HK-2 (cell line): Measurements from ENCODE around the gene FGFBP1.
"Not testable (repeated sequence)": the region's sequence is repeated elsewhere in the genome, so short reads cannot be mapped to it uniquely, and the experiment has no call there.

ENCODE experiments used
- DNase-seq: peaks from one replicate; pipeline ENCODE4 v3.0.0-alpha.2; 2018; ENCODE audit not compliant: unreplicated experiment

The FGFBP1 gene

GRCh38 chr4:15945516-15945915 is 7.0 kb upstream of the FGFBP1 start:
- DNase-seq, result no peak

- DNase-seq, result no peak
Measured at GRCh38 chr4:15944895-15945294, 6.4 kb upstream of the FGFBP1 start.

GRCh38 chr4:15942283-15942682 is 3.7 kb upstream of the FGFBP1 start:
- DNase-seq, result no peak

GRCh38 chr4:15938182-15938581 is 358 bp downstream of the FGFBP1 start:
- DNase-seq, result no peak

- DNase-seq, result no peak
Measured at GRCh38 chr4:15936495-15936894, 2.0 kb downstream of the FGFBP1 start.

GRCh38 chr4:15935504-15936402 is 2.8 kb downstream of the FGFBP1 start:
- no peak for DNase-seq

GRCh38 chr4:15934259-15934658 is 4.3 kb downstream of the FGFBP1 start:
- DNase-seq, result no peak

GRCh38 chr4:15931451-15932210 is 6.9 kb downstream of the FGFBP1 start:
- DNase-seq, result no peak

- no peak for DNase-seq
Measured at GRCh38 chr4:15930314-15930713, 8.2 kb downstream of the FGFBP1 start.

- no peak for DNase-seq
Measured at GRCh38 chr4:15929540-15929939, 9.0 kb downstream of the FGFBP1 start.

GRCh38 chr4:15928883-15929282 is 9.7 kb downstream of the FGFBP1 start:
- no peak for DNase-seq

- DNase-seq, result no peak
Measured at GRCh38 chr4:15926486-15926885, 12.1 kb downstream of the FGFBP1 start.

- DNase-seq, result no peak
Measured at GRCh38 chr4:15925830-15926229, 12.7 kb downstream of the FGFBP1 start.

GRCh38 chr4:15921592-15921932 is 17.0 kb downstream of the FGFBP1 start:
- no peak for DNase-seq

- DNase-seq, result peak; percentile 82
Measured at GRCh38 chr4:15920723-15921591, 17.6 kb downstream of the FGFBP1 start.

- no peak for DNase-seq
Measured at GRCh38 chr4:15918484-15919129, 19.9 kb downstream of the FGFBP1 start.

- no peak for DNase-seq
Measured at GRCh38 chr4:15917297-15917696, 21.2 kb downstream of the FGFBP1 start.

- not testable (repeated sequence) for DNase-seq
Measured at GRCh38 chr4:15916358-15916757, 22.2 kb downstream of the FGFBP1 start.

GRCh38 chr4:15914736-15915135 is 23.8 kb downstream of the FGFBP1 start:
- DNase-seq, result no peak

GRCh38 chr4:15914291-15914690 is 24.2 kb downstream of the FGFBP1 start:
- DNase-seq, result no peak

GRCh38 chr4:15913631-15913970 is 24.9 kb downstream of the FGFBP1 start:
- no peak for DNase-seq
